ENCODE data around the gene DMD. TPM values are rescaled to one million over a fixed set of nuclear protein-coding genes. Genes with fewer than 3 reads are reported as not detected.

DMD gene
- total RNA-seq, 4 donors from 2014 or later = 2.2 to 26.7 (median 7.8) TPM

DNA sequence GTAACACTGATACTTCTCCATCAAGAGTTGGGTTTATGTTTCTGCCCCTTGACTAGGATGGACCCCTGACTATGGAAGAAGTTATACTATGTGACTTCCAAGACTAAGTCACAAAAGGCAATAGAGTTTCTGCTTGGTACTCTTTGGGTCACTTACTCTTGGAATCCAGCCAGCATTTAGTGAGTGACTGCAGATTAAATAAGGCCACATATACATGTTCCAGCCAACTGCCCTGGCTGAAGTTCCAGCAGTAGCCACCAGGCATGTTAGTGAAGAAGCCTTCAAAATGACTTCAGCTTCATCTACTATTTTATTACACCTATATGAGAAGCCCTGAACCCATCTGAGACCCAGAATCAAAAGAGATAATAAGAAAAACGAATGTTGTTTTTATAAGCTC, 524.0 kb downstream of the DMD start:
- 33 to 70% methylated on average over 1 of the region's 1 CpG for WGBS, 2 donors

DNA sequence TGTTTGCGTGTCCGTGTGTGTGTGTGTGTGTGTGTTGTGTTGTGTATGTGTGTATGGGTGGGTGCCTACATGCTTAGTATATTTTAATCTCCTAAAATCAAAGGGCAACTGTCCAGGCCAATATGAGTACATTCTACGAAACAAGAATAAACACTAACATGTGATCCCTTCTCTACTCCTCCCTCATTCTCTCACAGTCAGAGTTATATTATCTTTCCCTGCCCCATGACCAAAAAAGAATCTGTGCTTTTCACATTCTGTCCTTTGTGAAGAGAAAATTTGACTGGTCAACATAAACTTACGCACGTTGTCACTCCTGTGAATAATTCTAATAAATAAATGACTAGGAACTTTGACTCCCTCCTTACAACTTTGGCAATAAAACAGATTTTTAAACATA, 532.9 kb downstream of the DMD start:
- WGBS, 2 donors = 66 to 80% methylated on average over 5 of the region's 5 CpGs
- TF ChIP-seq, protein P1, sequence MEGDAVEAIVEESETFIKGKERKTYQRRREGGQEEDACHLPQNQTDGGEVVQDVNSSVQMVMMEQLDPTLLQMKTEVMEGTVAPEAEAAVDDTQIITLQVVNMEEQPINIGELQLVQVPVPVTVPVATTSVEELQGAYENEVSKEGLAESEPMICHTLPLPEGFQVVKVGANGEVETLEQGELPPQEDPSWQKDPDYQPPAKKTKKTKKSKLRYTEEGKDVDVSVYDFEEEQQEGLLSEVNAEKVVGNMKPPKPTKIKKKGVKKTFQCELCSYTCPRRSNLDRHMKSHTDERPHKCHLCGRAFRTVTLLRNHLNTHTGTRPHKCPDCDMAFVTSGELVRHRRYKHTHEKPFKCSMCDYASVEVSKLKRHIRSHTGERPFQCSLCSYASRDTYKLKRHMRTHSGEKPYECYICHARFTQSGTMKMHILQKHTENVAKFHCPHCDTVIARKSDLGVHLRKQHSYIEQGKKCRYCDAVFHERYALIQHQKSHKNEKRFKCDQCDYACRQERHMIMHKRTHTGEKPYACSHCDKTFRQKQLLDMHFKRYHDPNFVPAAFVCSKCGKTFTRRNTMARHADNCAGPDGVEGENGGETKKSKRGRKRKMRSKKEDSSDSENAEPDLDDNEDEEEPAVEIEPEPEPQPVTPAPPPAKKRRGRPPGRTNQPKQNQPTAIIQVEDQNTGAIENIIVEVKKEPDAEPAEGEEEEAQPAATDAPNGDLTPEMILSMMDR (IDR thresholded peaks at IDR 0.05) = no peak
- no peak for TF ChIP-seq POLR2A (IDR thresholded peaks at IDR 0.05)
- Histone ChIP-seq H3K4me1 (no peaks in the 10 kb centered on the region), H3K9me3 (no peaks in the 10 kb centered on the region), H3K36me3 (no peaks in the 10 kb centered on the region), H3K27me3 (no peaks in the 10 kb centered on the region), H3K27ac (no peak overlapping the region), H3K4me3 (no peak overlapping the region)
- intact Hi-C loops (cut with DNase I) = no loop called here
- DNase-seq = no peak

More for the DNA sequence above, 524.0 kb downstream of the DMD start:
- intact Hi-C loops (cut with DNase I) = no loop called here
- Histone ChIP-seq H3K4me1 (no peaks in the 10 kb centered on the region), H3K36me3 (no peaks in the 10 kb centered on the region), H3K9me3 (no peaks in the 10 kb centered on the region), H3K27ac (no peak overlapping the region), H3K4me3 (no peak overlapping the region), H3K27me3 (no peaks in the 10 kb centered on the region)
- no peak for DNase-seq
- TF ChIP-seq, protein P1 (IDR thresholded peaks at IDR 0.05) = no peak
- no peak for TF ChIP-seq POLR2A (IDR thresholded peaks at IDR 0.05)

DNA sequence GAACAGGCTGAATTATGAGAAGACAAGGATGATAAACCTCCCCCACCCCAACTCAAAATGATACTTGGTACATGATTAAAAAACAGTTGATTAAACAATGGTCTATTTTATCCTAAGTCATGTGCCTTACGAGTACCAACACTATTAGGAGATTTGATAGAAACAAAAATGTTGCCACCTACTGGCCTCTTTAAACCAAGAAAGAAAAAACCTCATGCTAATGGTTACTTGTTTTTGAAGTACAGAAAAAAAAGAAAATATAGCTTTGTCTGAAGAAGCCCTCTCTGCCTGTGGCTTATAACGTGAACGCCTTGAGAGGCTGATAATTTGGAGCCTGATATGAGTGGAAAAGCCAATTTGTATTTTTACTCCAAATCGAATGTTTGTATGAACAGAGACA, 538.2 kb downstream of the DMD start:
- DNase-seq = no peak
- no peaks in the 10 kb centered on the region for H3K36me3 ChIP-seq
- intact Hi-C loops (cut with DNase I) = no loop called here
- WGBS, 2 donors = 36 to 56% methylated on average over 4 of the region's 4 CpGs
- no peak overlapping the region for H3K4me3 ChIP-seq
- TF ChIP-seq POLR2A (IDR thresholded peaks at IDR 0.05) = no peak
- TF ChIP-seq, protein P1 (IDR thresholded peaks at IDR 0.05) = no peak
- no peaks in the 10 kb centered on the region for H3K9me3 ChIP-seq
- H3K27me3 ChIP-seq = no peaks in the 10 kb centered on the region
- no peaks in the 10 kb centered on the region for H3K4me1 ChIP-seq
- H3K27ac ChIP-seq = no peak overlapping the region

DNA sequence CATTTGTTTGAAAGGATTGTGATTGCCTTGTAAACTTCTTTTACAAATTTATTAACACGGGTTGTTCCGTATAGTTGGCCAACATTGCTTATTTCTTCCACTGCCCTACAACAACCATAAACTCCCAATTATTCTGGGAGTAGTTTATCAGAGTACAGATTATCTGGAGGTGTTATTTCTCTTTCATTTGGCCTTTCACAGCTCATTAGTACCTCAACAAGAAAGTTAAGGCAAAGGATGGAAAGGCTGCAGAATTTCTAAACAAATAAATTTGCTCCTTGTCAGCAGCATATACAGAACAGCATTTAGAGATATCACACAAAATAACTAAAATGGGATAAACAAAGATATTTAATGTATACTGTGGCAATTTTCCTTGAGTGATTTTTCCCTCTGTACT, 548.8 kb downstream of the DMD start:
- no peaks in the 10 kb centered on the region for H3K4me1 ChIP-seq
- intact Hi-C loops (cut with DNase I) = no loop called here
- whole genome bisulfite sequencing, 2 donors = 77 to 83% methylated on average over 2 of the region's 2 CpGs
- TF ChIP-seq, protein P1 (IDR thresholded peaks at IDR 0.05) = no peak
- H3K36me3 ChIP-seq = no peaks in the 10 kb centered on the region
- H3K27me3 ChIP-seq = no peaks in the 10 kb centered on the region
- no peaks in the 10 kb centered on the region for H3K9me3 ChIP-seq
- H3K27ac ChIP-seq = no peak overlapping the region
- no peak overlapping the region for H3K4me3 ChIP-seq
- no peak for DNase-seq

DNA sequence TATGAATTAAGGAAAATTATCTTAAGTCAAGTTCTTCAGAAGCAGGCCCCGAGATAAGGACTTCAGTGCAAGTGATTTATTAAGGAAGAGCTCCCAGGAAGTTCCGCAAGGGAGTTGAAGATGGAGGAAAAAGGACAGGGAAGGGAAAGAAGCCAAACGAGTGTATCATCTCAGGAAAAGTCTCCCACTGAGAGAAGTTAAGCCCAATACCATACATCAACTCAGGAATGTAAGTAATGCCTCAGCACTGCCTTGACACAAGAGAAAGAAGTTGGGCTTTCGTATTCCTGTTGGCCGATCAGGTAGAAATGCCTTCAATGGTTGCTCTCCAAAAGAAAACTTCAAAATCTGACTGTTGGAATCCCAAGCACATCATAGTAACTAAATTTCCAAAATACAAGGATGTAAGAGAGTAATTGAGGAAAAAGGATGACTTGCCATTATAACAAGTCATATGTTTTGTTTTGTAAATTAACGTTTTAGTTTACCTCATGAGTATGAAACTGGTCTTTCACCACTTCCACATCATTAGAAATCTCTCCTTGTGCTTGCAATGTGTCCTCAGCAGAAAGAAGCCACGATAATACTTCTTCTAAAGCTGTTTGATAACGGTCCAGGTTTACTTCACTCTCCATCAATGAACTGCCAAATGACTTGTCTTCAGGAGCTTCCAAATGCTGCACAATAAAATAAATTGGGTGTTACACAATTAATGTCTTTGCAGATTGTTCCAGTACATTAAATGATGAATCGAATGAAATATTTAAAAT, 566.7 kb downstream of the DMD start:
- WGBS, 2 donors = 51 to 59% methylated on average over 7 to 9 of the region's 9 CpGs
- no peaks in the 10 kb centered on the region for H3K4me1 ChIP-seq
- TF ChIP-seq, protein P1 (IDR thresholded peaks at IDR 0.05) = no peak
- no peak for TF ChIP-seq POLR2A (IDR thresholded peaks at IDR 0.05)

More for the DNA sequence above, 566.7 kb downstream of the DMD start:
- H3K9me3 ChIP-seq = no peaks in the 10 kb centered on the region
- no peak overlapping the region for H3K4me3 ChIP-seq
- no peak overlapping the region for H3K27ac ChIP-seq
- intact Hi-C loops (cut with DNase I) = no loop called here
- H3K27me3 ChIP-seq = no peaks in the 10 kb centered on the region
- no peak for DNase-seq
- H3K36me3 ChIP-seq = no peaks in the 10 kb centered on the region
